BJ (cell line): Measurements from ENCODE around the gene SLC6A3. TPM values are rescaled to one million over a fixed set of nuclear protein-coding genes. Genes with fewer than 3 reads are reported as not detected.

Experiments used
- CTCF ChIA-PET: fragments of 350-600 bp; formaldehyde crosslinking; extraction: SDS; loops from one replicate; lab custom pipeline; 2021; ENCODE audit warnings: antibody characterized with exemption, inconsistent platforms; lab: Yijun Ruan, JAX
- POLR2A ChIA-PET: fragments of 300-600 bp; sonication (Branson Sonifier 250); formaldehyde crosslinking; extraction: SDS; loops from one replicate; lab custom pipeline; 2021; ENCODE audit warnings: antibody characterized with exemption; lab: Charles Lee
- DNase-seq: peaks from one replicate; pipeline ENCODE4 v3.0.0-alpha.2; 2011; ENCODE audit warnings: low read depth
- H3K27me3 ChIP-seq: 2 replicates; pipeline ENCODE4 v1.6.0; 2011; ENCODE audit warnings: low read length; ENCODE audit not compliant: control insufficient read depth, insufficient read depth
- H3K36me3 ChIP-seq: 2 replicates; pipeline ENCODE4 v1.5.1; 2011; ENCODE audit warnings: low read length; ENCODE audit not compliant: control insufficient read depth, insufficient read depth
- H3K4me3 ChIP-seq: 2 replicates; pipeline ENCODE4 v1.5.1; 2011; ENCODE audit warnings: low read depth, mild to moderate bottlenecking, control low read depth, low read length
- CTCF ChIP-seq: IDR thresholded peaks from 2 replicates; pipeline ENCODE4 v1.5.1; 2011; ENCODE audit warnings: low read depth, mild to moderate bottlenecking, control low read depth, inconsistent platforms, low read length, moderate library complexity; ENCODE audit not compliant: insufficient read depth
- polyA plus RNA-seq: library from polyadenylated mRNA; depleted of rRNA; stranded (reverse); fragments of >200 nt; gene quantifications from 2 replicates; pipeline ENCODE4 v1.2.3, GENCODE V29; 2011

Gene SLC6A3
- polyA plus RNA-seq, 1 experiment = not detected

GRCh38 chr5:1436036-1436435 is 9.2 kb downstream of the SLC6A3 start:
- H3K27me3 ChIP-seq = no peaks in the 10 kb centered on the region; the same call in 1 of the 2 replicates
- no peaks in the 10 kb centered on the region for H3K36me3 ChIP-seq
- DNase-seq = no peak
- ChIA-PET POLR2A (no interaction called here), CTCF (interaction anchor here (0.6 kb wide), 1 partner anchor 41 kb away, joined by 3 read pairs; no protein-coding TSS in a partner anchor)
- no peak overlapping the region for H3K4me3 ChIP-seq
- TF ChIP-seq CTCF = no peak

- H3K4me3 ChIP-seq = no peak overlapping the region
- ChIA-PET POLR2A (no interaction called here), CTCF (no interaction called here)
- no peak for TF ChIP-seq CTCF
- no peaks in the 10 kb centered on the region for H3K27me3 ChIP-seq
- H3K36me3 ChIP-seq = no peaks in the 10 kb centered on the region
- DNase-seq = no peak
Observed at GRCh38 chr5:1435369-1435768, 9.9 kb downstream of the SLC6A3 start.

GRCh38 chr5:1432296-1432695 is 12.9 kb downstream of the SLC6A3 start:
- POLR2A ChIA-PET = no interaction called here
- no peak for TF ChIP-seq CTCF
- no peaks in the 10 kb centered on the region for H3K27me3 ChIP-seq
- no peaks in the 10 kb centered on the region for H3K36me3 ChIP-seq
- CTCF ChIA-PET = no interaction called here
- no peak overlapping the region for H3K4me3 ChIP-seq
- no peak for DNase-seq

- POLR2A ChIA-PET = no interaction called here
- CTCF ChIA-PET = no interaction called here
- no peak for TF ChIP-seq CTCF
- Histone ChIP-seq H3K4me3 (no peak overlapping the region), H3K36me3 (no peaks in the 10 kb centered on the region), H3K27me3 (no peaks in the 10 kb centered on the region)
- no peak for DNase-seq
Observed at GRCh38 chr5:1431896-1432295, 13.3 kb downstream of the SLC6A3 start.

GRCh38 chr5:1431021-1431811 is 14.0 kb downstream of the SLC6A3 start:
- DNase-seq = no peak
- no peak for TF ChIP-seq CTCF
- ChIA-PET CTCF (no interaction called here), POLR2A (no interaction called here)
- Histone ChIP-seq H3K27me3 (no peaks in the 10 kb centered on the region), H3K4me3 (no peak overlapping the region), H3K36me3 (no peaks in the 10 kb centered on the region)
